RWPE2 (cell line): ENCODE results near the gene RNF31.

Experiments
- ATAC-seq: fragments of 200-7000 bp; cut with Tn5 transposase; 3 replicates; pipeline ENCODE4 v1.9.1; 2021; ENCODE audit warnings: low read depth
- DNase-seq: peaks from one replicate; pipeline ENCODE4 v3.0.0-alpha.2; 2020; ENCODE audit warnings: low spot score
- H3K27ac ChIP-seq: fragments of 450-650 bp; 2 replicates; pipeline ENCODE4 v1.5.1; 2017; ENCODE audit warnings: mild to moderate bottlenecking; ENCODE audit not compliant: poor library complexity, severe bottlenecking
- H3K27me3 ChIP-seq: fragments of 250-450 bp; sonication (Bioruptor Pico); 2 replicates; pipeline ENCODE4 v1.5.1; 2021; ENCODE audit warnings: mild to moderate bottlenecking, moderate library complexity; ENCODE audit not compliant: insufficient read depth, poor library complexity, severe bottlenecking
- H3K36me3 ChIP-seq: fragments of 250-450 bp; sonication (Bioruptor Pico); 2 replicates; pipeline ENCODE4 v1.5.1; 2020; ENCODE audit warnings: low read depth, mild to moderate bottlenecking, moderate library complexity
- H3K4me1 ChIP-seq: fragments of 250-450 bp; sonication (Bioruptor Pico); 2 replicates; pipeline ENCODE4 v1.5.1; 2021; ENCODE audit warnings: mild to moderate bottlenecking, moderate library complexity; ENCODE audit not compliant: insufficient read depth, poor library complexity, severe bottlenecking
- H3K4me3 ChIP-seq: fragments of 250-450 bp; sonication (Bioruptor Pico); 2 replicates; pipeline ENCODE4 v1.5.1; 2021; ENCODE audit warnings: mild to moderate bottlenecking, moderate library complexity; ENCODE audit not compliant: severe bottlenecking
- H3K9me3 ChIP-seq: fragments of 250-450 bp; sonication (Bioruptor Pico); 2 replicates; pipeline ENCODE4 v1.5.1; 2021; ENCODE audit warnings: mild to moderate bottlenecking, moderate library complexity; ENCODE audit not compliant: severe bottlenecking
- CTCF ChIP-seq: fragments of 450-650 bp; IDR thresholded peaks from one replicate; pipeline ENCODE4 v1.5.1; 2017; ENCODE audit warnings: mild to moderate bottlenecking, moderate library complexity; ENCODE audit not compliant: poor library complexity, severe bottlenecking

Gene RNF31

GRCh38 chr14:24145219-24145618, 2.1 kb upstream of the RNF31 start:
- peaks cover 10% of the 10 kb centered on the region for H3K4me1 ChIP-seq
- H3K27ac ChIP-seq, result peak overlapping the region; percentile 81

GRCh38 chr14:24145690-24146452, 1.4 kb upstream of the RNF31 start:
- Histone ChIP-seq H3K27ac (peak overlapping the region; percentile 81), H3K4me1 (peaks cover 10% of the 10 kb centered on the region), H3K27me3 (no peaks in the 10 kb centered on the region), H3K4me3 (peak overlapping the region; percentile 75), H3K9me3 (no peaks in the 10 kb centered on the region), H3K36me3 (peaks cover 45% of the 10 kb centered on the region)
- DNase-seq (no peak), ATAC-seq (peak; percentile 0; the same call in 1 of the 3 replicates)
- TF ChIP-seq CTCF, result no peak

More at GRCh38 chr14:24145219-24145618, 2.1 kb upstream of the RNF31 start:
- H3K27me3 ChIP-seq, result no peaks in the 10 kb centered on the region
- no peak for TF ChIP-seq CTCF
- H3K9me3 ChIP-seq, result no peaks in the 10 kb centered on the region
- no peak for DNase-seq
- H3K36me3 ChIP-seq, result peaks cover 39% of the 10 kb centered on the region
- ATAC-seq, result no peak
- peak overlapping the region; percentile 75 for H3K4me3 ChIP-seq

GRCh38 chr14:24146453-24146977, 783 bp upstream of the RNF31 start, which contains the start of gene PSME2:
TSS of gene PSME2 (minus strand) at chr14:24146610. CDS start at chr14:24146581, 29 bp downstream.
- H3K4me1 ChIP-seq, result peaks cover 10% of the 10 kb centered on the region
- TF ChIP-seq CTCF, result no peak
- H3K36me3 ChIP-seq, result peaks cover 52% of the 10 kb centered on the region

GRCh38 chr14:24147761-24148428, 597 bp downstream of the RNF31 start:
- no peaks in the 10 kb centered on the region for H3K27me3 ChIP-seq
- peak overlapping the region; percentile 81 for H3K27ac ChIP-seq
- H3K4me3 ChIP-seq, result peak overlapping the region; percentile 75
- ATAC-seq, result no peak
- peaks cover 7% of the 10 kb centered on the region for H3K4me1 ChIP-seq
- TF ChIP-seq CTCF, result no peak
- H3K9me3 ChIP-seq, result no peaks in the 10 kb centered on the region
- DNase-seq, result no peak
- peaks cover 59% of the 10 kb centered on the region for H3K36me3 ChIP-seq

More at GRCh38 chr14:24146453-24146977, 783 bp upstream of the RNF31 start, which contains the start of gene PSME2:
- Histone ChIP-seq H3K9me3 (no peaks in the 10 kb centered on the region), H3K4me3 (peak within 1 kb of the TSS; percentile 75), H3K27me3 (no peaks in the 10 kb centered on the region), H3K27ac (peak within 1 kb of the TSS; percentile 81)
- DNase-seq (peak; percentile 100), ATAC-seq (peak; percentile 78)
